SK-N-SH treated with all-trans-retinoic acid at 6 μM for 48 hours (cell line): ENCODE results near the gene RSAD2.

ENCODE experiments used
- ATAC-seq: fragments of 200-7000 bp; cut with Tn5 transposase; 3 replicates; pipeline ENCODE4 v1.9.1; 2020; ENCODE audit warnings: mild to moderate bottlenecking, moderate library complexity
- ARNTL ChIP-seq: fragments of 450-650 bp; formaldehyde crosslinking; IDR thresholded peaks from 2 replicates; pipeline ENCODE4 v1.5.0; 2020; ENCODE audit warnings: low read depth, mild to moderate bottlenecking, moderate library complexity, borderline replicate concordance
- BACH2 ChIP-seq: fragments of 250-450 bp; sonication (Bioruptor Pico); IDR thresholded peaks from 2 replicates; pipeline ENCODE4 v1.9.0; 2021; ENCODE audit warnings: mild to moderate bottlenecking, borderline replicate concordance
- CSDC2 ChIP-seq: fragments of 250-450 bp; sonication (Bioruptor Pico); IDR thresholded peaks from 2 replicates; pipeline ENCODE4 v1.5.0; 2020; ENCODE audit warnings: mild to moderate bottlenecking, moderate library complexity
- ESRRG ChIP-seq: fragments of 250-450 bp; sonication (Bioruptor Pico); IDR thresholded peaks from 2 replicates; pipeline ENCODE4 v1.6.1; 2021; ENCODE audit warnings: mild to moderate bottlenecking
- GLIS3 ChIP-seq: fragments of 250-450 bp; sonication (Bioruptor Pico); IDR thresholded peaks from 2 replicates; pipeline ENCODE4 v1.5.0; 2020; ENCODE audit warnings: mild to moderate bottlenecking, moderate library complexity
- ISL1 ChIP-seq: fragments of 250-450 bp; sonication (Bioruptor Pico); IDR thresholded peaks from 2 replicates; pipeline ENCODE4 v2.1.2; 2022; ENCODE audit warnings: mild to moderate bottlenecking, moderate library complexity
- OSR1 ChIP-seq: fragments of 250-450 bp; sonication (Bioruptor Pico); IDR thresholded peaks from 2 replicates; pipeline ENCODE4 v1.8.0; 2022; ENCODE audit warnings: moderate library complexity, mild to moderate bottlenecking, inconsistent platforms
- PPARA ChIP-seq: fragments of 250-450 bp; sonication (Bioruptor Pico); IDR thresholded peaks from 2 replicates; pipeline ENCODE4 v1.5.0; 2020; ENCODE audit warnings: mild to moderate bottlenecking, borderline replicate concordance
- RARB ChIP-seq: fragments of 250-450 bp; sonication (Bioruptor Pico); IDR thresholded peaks from 2 replicates; pipeline ENCODE4 v1.8.0; 2021; ENCODE audit warnings: mild to moderate bottlenecking, moderate library complexity
- SNAI2 ChIP-seq: fragments of 250-450 bp; sonication (Bioruptor Pico); IDR thresholded peaks from 2 replicates; pipeline ENCODE4 v1.5.0; 2020; ENCODE audit warnings: mild to moderate bottlenecking, moderate library complexity
- TCF4 ChIP-seq: fragments of 250-450 bp; sonication (Bioruptor Pico); IDR thresholded peaks from 2 replicates; pipeline ENCODE4 v1.8.0; 2021; ENCODE audit warnings: mild to moderate bottlenecking, moderate library complexity, borderline replicate concordance
- TOX ChIP-seq: fragments of 250-450 bp; sonication (Bioruptor Pico); IDR thresholded peaks from 2 replicates; pipeline ENCODE4 v1.8.0; 2021; ENCODE audit warnings: mild to moderate bottlenecking, moderate library complexity, borderline replicate concordance
- ZFP30 ChIP-seq: fragments of 450-650 bp; formaldehyde crosslinking; IDR thresholded peaks from 2 replicates; pipeline ENCODE4 v1.5.0; 2022; ENCODE audit warnings: mild to moderate bottlenecking, moderate library complexity
- ZNF565 ChIP-seq: fragments of 450-650 bp; formaldehyde crosslinking; conservative IDR thresholded peaks from 2 replicates; pipeline ENCODE4 v1.5.0; 2020; ENCODE audit warnings: low read depth, mild to moderate bottlenecking, moderate library complexity
- ZNF70 ChIP-seq: fragments of 450-650 bp; formaldehyde crosslinking; IDR thresholded peaks from 2 replicates; pipeline ENCODE4 v1.5.0; 2020; ENCODE audit warnings: mild to moderate bottlenecking, moderate library complexity
- ZNF8 ChIP-seq: fragments of 450-650 bp; formaldehyde crosslinking; IDR thresholded peaks from 2 replicates; pipeline ENCODE4 v1.5.0; 2020; ENCODE audit warnings: mild to moderate bottlenecking, moderate library complexity
- TF ChIP-seq, protein P1 (sequence below): fragments of 250-450 bp; sonication (Bioruptor Pico); IDR thresholded peaks from 2 replicates; pipeline ENCODE4 v1.8.0; 2021; ENCODE audit warnings: low read depth, mild to moderate bottlenecking, moderate library complexity, borderline replicate concordance
- TF ChIP-seq, protein P2 (sequence below): fragments of 250-450 bp; sonication (Bioruptor Pico); IDR thresholded peaks from 2 replicates; pipeline ENCODE4 v1.8.0; 2020; ENCODE audit warnings: mild to moderate bottlenecking, moderate library complexity, borderline replicate concordance
- TF ChIP-seq, protein P3 (sequence below): fragments of 250-450 bp; sonication (Bioruptor Pico); IDR thresholded peaks from 2 replicates; pipeline ENCODE4 v1.5.0; 2020; ENCODE audit warnings: mild to moderate bottlenecking, moderate library complexity
- TF ChIP-seq, protein P4 (sequence below): fragments of 250-450 bp; sonication (Bioruptor Pico); IDR thresholded peaks from 2 replicates; pipeline ENCODE4 v1.5.1; 2020; ENCODE audit warnings: low read depth, mild to moderate bottlenecking, moderate library complexity
- TF ChIP-seq, protein P5 (sequence below): fragments of 250-450 bp; sonication (Bioruptor Pico); IDR thresholded peaks from 2 replicates; pipeline ENCODE4 v1.5.1; 2021; ENCODE audit warnings: mild to moderate bottlenecking, moderate library complexity

The RSAD2 gene

GRCh38 chr2:6876309-6876708 lies 1.3 kb upstream of the RSAD2 start:
- TF ChIP-seq CSDC2 (CRISPR knock-in tag) (no peak), ESRRG (no peak), OSR1 (CRISPR knock-in tag) (no peak), BACH2 (CRISPR knock-in tag) (no peak), ZNF8 (CRISPR knock-in tag) (no peak), ISL1 (CRISPR knock-in tag) (no peak), ZNF70 (CRISPR knock-in tag) (no peak), RARB (CRISPR knock-in tag) (no peak), TCF4 (no peak), PPARA (no peak), ZNF565 (CRISPR knock-in tag) (no peak), SNAI2 (CRISPR knock-in tag) (no peak)
- TF ChIP-seq, protein P1, sequence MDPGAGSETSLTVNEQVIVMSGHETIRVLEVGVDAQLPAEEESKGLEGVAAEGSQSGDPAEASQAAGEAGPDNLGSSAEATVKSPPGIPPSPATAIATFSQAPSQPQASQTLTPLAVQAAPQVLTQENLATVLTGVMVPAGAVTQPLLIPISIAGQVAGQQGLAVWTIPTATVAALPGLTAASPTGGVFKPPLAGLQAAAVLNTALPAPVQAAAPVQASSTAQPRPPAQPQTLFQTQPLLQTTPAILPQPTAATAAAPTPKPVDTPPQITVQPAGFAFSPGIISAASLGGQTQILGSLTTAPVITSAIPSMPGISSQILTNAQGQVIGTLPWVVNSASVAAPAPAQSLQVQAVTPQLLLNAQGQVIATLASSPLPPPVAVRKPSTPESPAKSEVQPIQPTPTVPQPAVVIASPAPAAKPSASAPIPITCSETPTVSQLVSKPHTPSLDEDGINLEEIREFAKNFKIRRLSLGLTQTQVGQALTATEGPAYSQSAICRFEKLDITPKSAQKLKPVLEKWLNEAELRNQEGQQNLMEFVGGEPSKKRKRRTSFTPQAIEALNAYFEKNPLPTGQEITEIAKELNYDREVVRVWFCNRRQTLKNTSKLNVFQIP (CRISPR knock-in tag) = no peak
- TF ChIP-seq, protein P2, sequence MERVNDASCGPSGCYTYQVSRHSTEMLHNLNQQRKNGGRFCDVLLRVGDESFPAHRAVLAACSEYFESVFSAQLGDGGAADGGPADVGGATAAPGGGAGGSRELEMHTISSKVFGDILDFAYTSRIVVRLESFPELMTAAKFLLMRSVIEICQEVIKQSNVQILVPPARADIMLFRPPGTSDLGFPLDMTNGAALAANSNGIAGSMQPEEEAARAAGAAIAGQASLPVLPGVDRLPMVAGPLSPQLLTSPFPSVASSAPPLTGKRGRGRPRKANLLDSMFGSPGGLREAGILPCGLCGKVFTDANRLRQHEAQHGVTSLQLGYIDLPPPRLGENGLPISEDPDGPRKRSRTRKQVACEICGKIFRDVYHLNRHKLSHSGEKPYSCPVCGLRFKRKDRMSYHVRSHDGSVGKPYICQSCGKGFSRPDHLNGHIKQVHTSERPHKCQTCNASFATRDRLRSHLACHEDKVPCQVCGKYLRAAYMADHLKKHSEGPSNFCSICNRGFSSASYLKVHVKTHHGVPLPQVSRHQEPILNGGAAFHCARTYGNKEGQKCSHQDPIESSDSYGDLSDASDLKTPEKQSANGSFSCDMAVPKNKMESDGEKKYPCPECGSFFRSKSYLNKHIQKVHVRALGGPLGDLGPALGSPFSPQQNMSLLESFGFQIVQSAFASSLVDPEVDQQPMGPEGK (CRISPR knock-in tag) = no peak
- TF ChIP-seq, protein P3, sequence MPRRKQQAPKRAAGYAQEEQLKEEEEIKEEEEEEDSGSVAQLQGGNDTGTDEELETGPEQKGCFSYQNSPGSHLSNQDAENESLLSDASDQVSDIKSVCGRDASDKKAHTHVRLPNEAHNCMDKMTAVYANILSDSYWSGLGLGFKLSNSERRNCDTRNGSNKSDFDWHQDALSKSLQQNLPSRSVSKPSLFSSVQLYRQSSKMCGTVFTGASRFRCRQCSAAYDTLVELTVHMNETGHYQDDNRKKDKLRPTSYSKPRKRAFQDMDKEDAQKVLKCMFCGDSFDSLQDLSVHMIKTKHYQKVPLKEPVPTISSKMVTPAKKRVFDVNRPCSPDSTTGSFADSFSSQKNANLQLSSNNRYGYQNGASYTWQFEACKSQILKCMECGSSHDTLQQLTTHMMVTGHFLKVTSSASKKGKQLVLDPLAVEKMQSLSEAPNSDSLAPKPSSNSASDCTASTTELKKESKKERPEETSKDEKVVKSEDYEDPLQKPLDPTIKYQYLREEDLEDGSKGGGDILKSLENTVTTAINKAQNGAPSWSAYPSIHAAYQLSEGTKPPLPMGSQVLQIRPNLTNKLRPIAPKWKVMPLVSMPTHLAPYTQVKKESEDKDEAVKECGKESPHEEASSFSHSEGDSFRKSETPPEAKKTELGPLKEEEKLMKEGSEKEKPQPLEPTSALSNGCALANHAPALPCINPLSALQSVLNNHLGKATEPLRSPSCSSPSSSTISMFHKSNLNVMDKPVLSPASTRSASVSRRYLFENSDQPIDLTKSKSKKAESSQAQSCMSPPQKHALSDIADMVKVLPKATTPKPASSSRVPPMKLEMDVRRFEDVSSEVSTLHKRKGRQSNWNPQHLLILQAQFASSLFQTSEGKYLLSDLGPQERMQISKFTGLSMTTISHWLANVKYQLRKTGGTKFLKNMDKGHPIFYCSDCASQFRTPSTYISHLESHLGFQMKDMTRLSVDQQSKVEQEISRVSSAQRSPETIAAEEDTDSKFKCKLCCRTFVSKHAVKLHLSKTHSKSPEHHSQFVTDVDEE (CRISPR knock-in tag) = no peak
- ATAC-seq = no peak

GRCh38 chr2:6878549-6878948 lies 972 bp downstream of the RSAD2 start:
- ATAC-seq = no peak
- TF ChIP-seq ZNF70 (CRISPR knock-in tag) (no peak), ESRRG (no peak)

GRCh38 chr2:6879011-6879410 lies 1.4 kb downstream of the RSAD2 start:
- ATAC-seq = no peak

More at GRCh38 chr2:6879011-6879410, 1.4 kb downstream of the RSAD2 start:
- TF ChIP-seq, protein P4, sequence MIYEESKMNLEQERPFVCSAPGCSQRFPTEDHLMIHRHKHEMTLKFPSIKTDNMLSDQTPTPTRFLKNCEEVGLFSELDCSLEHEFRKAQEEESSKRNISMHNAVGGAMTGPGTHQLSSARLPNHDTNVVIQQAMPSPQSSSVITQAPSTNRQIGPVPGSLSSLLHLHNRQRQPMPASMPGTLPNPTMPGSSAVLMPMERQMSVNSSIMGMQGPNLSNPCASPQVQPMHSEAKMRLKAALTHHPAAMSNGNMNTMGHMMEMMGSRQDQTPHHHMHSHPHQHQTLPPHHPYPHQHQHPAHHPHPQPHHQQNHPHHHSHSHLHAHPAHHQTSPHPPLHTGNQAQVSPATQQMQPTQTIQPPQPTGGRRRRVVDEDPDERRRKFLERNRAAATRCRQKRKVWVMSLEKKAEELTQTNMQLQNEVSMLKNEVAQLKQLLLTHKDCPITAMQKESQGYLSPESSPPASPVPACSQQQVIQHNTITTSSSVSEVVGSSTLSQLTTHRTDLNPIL (CRISPR knock-in tag) = no peak
- TF ChIP-seq PPARA = no peak
- TF ChIP-seq RARB (CRISPR knock-in tag) = no peak
- TF ChIP-seq ISL1 (CRISPR knock-in tag) = no peak
- TF ChIP-seq ZNF565 (CRISPR knock-in tag) = no peak
- TF ChIP-seq, protein P1 (CRISPR knock-in tag) = no peak
- TF ChIP-seq, protein P3 (CRISPR knock-in tag) = no peak
- TF ChIP-seq ARNTL (CRISPR knock-in tag) = no peak
- TF ChIP-seq TCF4 = no peak
- TF ChIP-seq ZFP30 = no peak
- TF ChIP-seq, protein P5, sequence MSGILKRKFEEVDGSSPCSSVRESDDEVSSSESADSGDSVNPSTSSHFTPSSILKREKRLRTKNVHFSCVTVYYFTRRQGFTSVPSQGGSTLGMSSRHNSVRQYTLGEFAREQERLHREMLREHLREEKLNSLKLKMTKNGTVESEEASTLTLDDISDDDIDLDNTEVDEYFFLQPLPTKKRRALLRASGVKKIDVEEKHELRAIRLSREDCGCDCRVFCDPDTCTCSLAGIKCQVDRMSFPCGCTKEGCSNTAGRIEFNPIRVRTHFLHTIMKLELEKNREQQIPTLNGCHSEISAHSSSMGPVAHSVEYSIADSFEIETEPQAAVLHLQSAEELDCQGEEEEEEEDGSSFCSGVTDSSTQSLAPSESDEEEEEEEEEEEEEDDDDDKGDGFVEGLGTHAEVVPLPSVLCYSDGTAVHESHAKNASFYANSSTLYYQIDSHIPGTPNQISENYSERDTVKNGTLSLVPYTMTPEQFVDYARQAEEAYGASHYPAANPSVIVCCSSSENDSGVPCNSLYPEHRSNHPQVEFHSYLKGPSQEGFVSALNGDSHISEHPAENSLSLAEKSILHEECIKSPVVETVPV = no peak
- no peak for TF ChIP-seq GLIS3 (CRISPR knock-in tag)
- no peak for TF ChIP-seq TOX (CRISPR knock-in tag)
- TF ChIP-seq, protein P2 (CRISPR knock-in tag) = no peak
- no peak for TF ChIP-seq CSDC2 (CRISPR knock-in tag)
- TF ChIP-seq SNAI2 (CRISPR knock-in tag) = no peak
- TF ChIP-seq ZNF70 (CRISPR knock-in tag) = no peak
- TF ChIP-seq ZNF8 (CRISPR knock-in tag) = no peak
- no peak for TF ChIP-seq BACH2 (CRISPR knock-in tag)
